GM12865 (cell line): ENCODE data around the gene SAXO1.

Source experiments
- DNase-seq: peaks from one replicate; pipeline ENCODE4 v3.0.0; 2010; ENCODE audit warnings: low read depth
- H3K4me3 ChIP-seq: 2 replicates; pipeline ENCODE4 v1.5.1; 2011; ENCODE audit warnings: mild to moderate bottlenecking, low read depth, low read length, control low read depth
- CTCF ChIP-seq: IDR thresholded peaks from 2 replicates; pipeline ENCODE4 v1.5.1; 2011; ENCODE audit warnings: low read length, control low read depth, low read depth, inconsistent platforms; ENCODE audit not compliant: insufficient read depth; ENCODE audit errors: missing control alignments

Gene SAXO1

GRCh38 chr9:18881758-18882157 lies 151.3 kb downstream of the SAXO1 start:
- H3K4me3 ChIP-seq = no peak overlapping the region
- DNase-seq = no peak
- TF ChIP-seq CTCF = no peak

GRCh38 chr9:18877984-18878383 lies 155.0 kb downstream of the SAXO1 start:
- H3K4me3 ChIP-seq = no peak overlapping the region
- TF ChIP-seq CTCF = no peak

More at GRCh38 chr9:18877984-18878383, 155.0 kb downstream of the SAXO1 start:
- DNase-seq = peak; percentile 45
